WTC11 (cell line): ENCODE data around the gene SLITRK3. TPM values are rescaled to one million over a fixed set of nuclear protein-coding genes. Genes with fewer than 3 reads are reported as not detected.

Experiments used
- total RNA-seq: library from RNA; stranded (reverse); gene quantifications from 3 replicates; pipeline ENCODE4 v1.2.3, GENCODE V29; 2021

Gene SLITRK3
- total RNA-seq, 1 experiment from 2014 or later = 4.4 TPM

Other genes with a start within 250 kb of the SLITRK3 start
- gene SI, start 117.9 kb downstream of the SLITRK3 start, total RNA-seq = not detected in 3 replicates